ENCODE measurements around the gene CAMK2G.

The CAMK2G gene

DNA sequence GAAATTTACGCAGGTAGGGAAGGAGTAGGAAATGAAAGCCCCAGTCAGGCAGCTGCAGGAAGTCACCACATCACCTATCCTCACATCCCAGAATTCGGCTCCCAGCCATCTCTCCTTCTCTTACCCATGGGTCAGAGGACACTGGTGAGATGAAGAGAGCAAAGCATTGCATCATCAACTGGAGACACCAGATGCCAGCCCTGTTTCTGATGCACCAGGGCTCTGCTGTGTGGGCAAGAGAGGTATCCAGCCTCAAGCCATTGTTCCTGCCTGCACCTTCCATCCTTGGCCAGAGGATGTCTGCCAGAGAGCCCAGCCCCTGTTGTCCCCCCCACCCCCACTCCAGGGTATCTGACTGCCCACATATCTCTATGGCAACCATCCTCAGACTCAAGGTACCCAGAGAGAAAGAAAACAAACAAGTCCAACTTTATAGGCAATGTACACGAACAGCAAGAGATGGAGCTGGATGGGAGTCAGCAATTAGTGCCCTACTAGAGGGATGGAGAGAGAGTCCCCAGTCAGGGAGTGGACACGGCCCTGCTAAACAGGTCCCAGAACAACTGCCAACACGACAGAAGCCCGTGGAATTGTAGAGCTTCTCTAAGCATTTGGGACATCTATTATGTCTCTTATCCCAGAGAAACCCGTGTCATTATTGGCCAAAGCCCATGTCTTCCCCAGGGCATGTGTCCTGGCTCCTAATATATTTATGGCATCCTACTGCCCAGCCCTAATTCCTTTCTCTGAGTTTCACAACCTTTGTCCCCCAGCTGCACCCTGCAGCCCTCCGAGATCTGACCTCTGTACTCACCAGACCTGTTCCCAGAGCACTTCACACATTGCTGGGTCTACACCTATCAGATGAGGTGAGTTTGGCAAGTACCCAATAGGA is 2.8 kb downstream of the CAMK2G start:
- Histone ChIP-seq H3K4me3 (ENCODE audit: low read depth, low read length) (no peak overlapping the region), H3K27me3 (ENCODE audit: insufficient read depth, low read length) (no peaks in the 10 kb centered on the region), H3K9me3 (ENCODE audit: insufficient read depth, low read depth, low read length) (no peaks in the 10 kb centered on the region), H2AK5ac (ENCODE audit: low read length) (no peak overlapping the region), H4K12ac (ENCODE audit: low read depth, low read length) (no peak overlapping the region), H3K79me1 (ENCODE audit: low read length) (peaks cover 11% of the 10 kb centered on the region), H3K79me2 (ENCODE audit: control insufficient read depth, insufficient read depth, low read length, poor library complexity) (peaks cover 4% of the 10 kb centered on the region), H3K14ac (ENCODE audit: low read length) (no peak overlapping the region), H4K8ac (ENCODE audit: low read depth, low read length) (no peak overlapping the region), H2BK12ac (ENCODE audit: low read length) (no peak overlapping the region), H2BK5ac (ENCODE audit: low read depth, low read length, poor library complexity) (no peak overlapping the region), H4K91ac (ENCODE audit: low read depth, low read length) (no peak overlapping the region), H3K18ac (ENCODE audit: low read length) (no peak overlapping the region), H2BK120ac (ENCODE audit: insufficient read depth, low read length, poor library complexity) (no peak overlapping the region), H3K4me2 (ENCODE audit: low read length) (no peak overlapping the region), H3K9ac (ENCODE audit: low read length) (no peak overlapping the region), H3K27ac (ENCODE audit: low read depth, low read length) (no peak overlapping the region), H3K23ac (ENCODE audit: low read length) (no peak overlapping the region), H3K4me1 (ENCODE audit: control insufficient read depth in 1 of 2, insufficient read depth in 2 of 2, low read length in 2 of 2) (peaks cover 24 to 28% of the 10 kb centered on the region in 2 experiments), H3K36me3 (ENCODE audit: control insufficient read depth in 1 of 2, insufficient read depth in 2 of 2, low read length in 2 of 2) (peaks cover 21 to 23% of the 10 kb centered on the region in 2 experiments), H2AFZ (ENCODE audit: insufficient read depth, low read length, poor library complexity) (no peak overlapping the region), H3K4ac (ENCODE audit: low read depth, low read length) (no peak overlapping the region)
- no CpG with 5 or more reads among the region's 8 CpGs for WGBS (ENCODE audit: extremely low coverage, insufficient coverage, insufficient read length)
- DNase-seq, result peak in 1 of 2 donors; percentile 98

DNA sequence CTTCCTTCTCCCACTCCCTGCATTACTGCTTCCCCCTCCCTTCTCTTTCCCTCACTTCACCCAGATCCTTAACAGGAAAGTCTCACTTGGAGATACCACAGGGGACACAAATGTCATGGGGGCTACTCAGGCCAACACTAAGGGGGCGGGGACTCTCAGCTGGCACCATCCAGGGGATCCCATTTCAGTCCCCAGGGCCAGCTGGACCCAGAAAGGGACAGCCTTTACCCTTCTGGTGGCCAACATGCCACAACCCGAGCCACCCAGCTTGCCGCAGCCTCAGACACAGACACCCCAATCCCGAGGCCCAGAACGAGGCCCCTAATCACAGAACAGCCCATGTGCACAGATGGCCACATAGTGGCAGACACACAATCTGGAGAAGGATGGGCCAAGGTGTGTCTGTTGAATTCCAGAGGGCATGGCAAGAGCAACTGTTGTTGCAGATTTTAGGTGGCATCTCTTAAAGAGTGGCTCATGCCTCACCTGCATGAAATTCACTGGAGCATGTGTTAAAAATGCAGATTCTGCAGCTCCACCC is 5.6 kb downstream of the CAMK2G start:
- H3K79me2 ChIP-seq (ENCODE audit: control insufficient read depth, insufficient read depth, low read length, poor library complexity), result no peaks in the 10 kb centered on the region
- H4K91ac ChIP-seq (ENCODE audit: low read depth, low read length), result no peak overlapping the region
- no peak overlapping the region for H4K12ac ChIP-seq (ENCODE audit: low read depth, low read length)
- H3K4ac ChIP-seq (ENCODE audit: low read depth, low read length), result no peak overlapping the region
- WGBS (ENCODE audit: extremely low coverage, insufficient coverage, insufficient read length), result no CpG with 5 or more reads among the region's 5 CpGs
- H3K18ac ChIP-seq (ENCODE audit: low read length), result no peak overlapping the region
- no peak overlapping the region for H3K4me2 ChIP-seq (ENCODE audit: low read length)
- H3K36me3 ChIP-seq (ENCODE audit: control insufficient read depth in 1 of 2, insufficient read depth in 2 of 2, low read length in 2 of 2), result peaks cover 24 to 39% of the 10 kb centered on the region in 2 experiments
- H3K4me3 ChIP-seq (ENCODE audit: low read depth, low read length), result no peak overlapping the region
- H2BK12ac ChIP-seq (ENCODE audit: low read length), result no peak overlapping the region
- no peak overlapping the region for H3K9ac ChIP-seq (ENCODE audit: low read length)
- H3K9me3 ChIP-seq (ENCODE audit: insufficient read depth, low read depth, low read length), result no peaks in the 10 kb centered on the region
- no peak overlapping the region for H2AFZ ChIP-seq (ENCODE audit: insufficient read depth, low read length, poor library complexity)
- no peak overlapping the region for H3K14ac ChIP-seq (ENCODE audit: low read length)
- no peak overlapping the region for H2AK5ac ChIP-seq (ENCODE audit: low read length)
- no peak overlapping the region for H3K23ac ChIP-seq (ENCODE audit: low read length)
- H3K27me3 ChIP-seq (ENCODE audit: insufficient read depth, low read length), result no peaks in the 10 kb centered on the region
- H3K4me1 ChIP-seq (ENCODE audit: control insufficient read depth in 1 of 2, insufficient read depth in 2 of 2, low read length in 2 of 2), result peaks cover 19 to 20% of the 10 kb centered on the region in 2 experiments
- H3K27ac ChIP-seq (ENCODE audit: low read depth, low read length), result no peak overlapping the region
- no peak overlapping the region for H2BK120ac ChIP-seq (ENCODE audit: insufficient read depth, low read length, poor library complexity)
- no peak for DNase-seq
- no peaks in the 10 kb centered on the region for H3K79me1 ChIP-seq (ENCODE audit: low read length)
- H2BK5ac ChIP-seq (ENCODE audit: low read depth, low read length, poor library complexity), result no peak overlapping the region
- H4K8ac ChIP-seq (ENCODE audit: low read depth, low read length), result no peak overlapping the region

DNA sequence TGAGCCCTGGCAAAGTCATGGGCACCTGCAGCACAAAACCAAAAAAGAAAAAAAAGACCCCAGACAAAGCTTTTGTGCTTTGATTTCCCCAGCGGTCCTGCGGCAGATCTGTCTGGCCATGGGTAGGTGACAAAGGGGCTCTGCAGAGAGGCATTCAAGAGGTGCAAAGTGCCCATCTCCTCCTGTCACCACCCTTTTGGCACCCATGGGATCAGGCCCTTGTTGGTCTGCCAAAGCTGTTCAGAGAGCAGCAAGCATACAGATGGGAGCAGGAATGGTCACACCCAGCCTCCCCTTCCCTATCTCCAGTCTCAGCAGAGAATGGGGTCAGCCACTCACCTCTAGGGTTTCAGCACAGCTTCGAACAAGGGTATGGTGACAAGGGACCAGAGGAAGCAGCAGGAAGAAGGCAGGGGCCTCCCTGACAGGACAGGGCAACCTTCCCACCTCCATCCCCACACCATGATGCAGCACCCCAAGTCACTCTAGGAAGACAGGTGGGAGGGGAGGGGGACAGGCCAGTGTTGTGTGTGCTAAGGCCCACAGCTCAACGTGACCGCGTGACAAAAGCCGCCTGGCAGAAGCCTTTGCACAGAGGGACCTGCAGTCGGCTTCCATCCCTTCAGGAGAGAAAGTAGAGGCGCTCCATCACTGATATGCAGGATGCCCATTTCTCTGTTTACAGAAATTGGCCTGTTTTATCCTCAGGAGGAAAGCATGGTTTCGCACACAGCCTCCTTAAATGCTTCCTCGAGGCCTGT is 6.3 kb downstream of the CAMK2G start:
- no peak overlapping the region for H3K27ac ChIP-seq (ENCODE audit: low read depth, low read length)
- no peak overlapping the region for H4K8ac ChIP-seq (ENCODE audit: low read depth, low read length)
- no peak overlapping the region for H3K14ac ChIP-seq (ENCODE audit: low read length)
- H2BK12ac ChIP-seq (ENCODE audit: low read length), result no peak overlapping the region
- H3K4me1 ChIP-seq (ENCODE audit: control insufficient read depth in 1 of 2, insufficient read depth in 2 of 2, low read length in 2 of 2), result peaks cover 18 to 19% of the 10 kb centered on the region in 2 experiments
- H3K23ac ChIP-seq (ENCODE audit: low read length), result no peak overlapping the region
- peaks cover 27 to 41% of the 10 kb centered on the region in 2 experiments for H3K36me3 ChIP-seq (ENCODE audit: control insufficient read depth in 1 of 2, insufficient read depth in 2 of 2, low read length in 2 of 2)
- H2AFZ ChIP-seq (ENCODE audit: insufficient read depth, low read length, poor library complexity), result no peak overlapping the region
- no peaks in the 10 kb centered on the region for H3K79me2 ChIP-seq (ENCODE audit: control insufficient read depth, insufficient read depth, low read length, poor library complexity)
- no peak overlapping the region for H3K9ac ChIP-seq (ENCODE audit: low read length)
- no peak overlapping the region for H3K4ac ChIP-seq (ENCODE audit: low read depth, low read length)
- H2AK5ac ChIP-seq (ENCODE audit: low read length), result no peak overlapping the region
- H2BK120ac ChIP-seq (ENCODE audit: insufficient read depth, low read length, poor library complexity), result no peak overlapping the region
- no CpG with 5 or more reads among the region's 11 CpGs for WGBS (ENCODE audit: extremely low coverage, insufficient coverage, insufficient read length)
- no peaks in the 10 kb centered on the region for H3K9me3 ChIP-seq (ENCODE audit: insufficient read depth, low read depth, low read length)
- H3K27me3 ChIP-seq (ENCODE audit: insufficient read depth, low read length), result no peaks in the 10 kb centered on the region
- no peak overlapping the region for H3K4me3 ChIP-seq (ENCODE audit: low read depth, low read length)
- H4K12ac ChIP-seq (ENCODE audit: low read depth, low read length), result no peak overlapping the region
- DNase-seq, result no peak
- no peak overlapping the region for H3K18ac ChIP-seq (ENCODE audit: low read length)
- H4K91ac ChIP-seq (ENCODE audit: low read depth, low read length), result no peak overlapping the region
- H2BK5ac ChIP-seq (ENCODE audit: low read depth, low read length, poor library complexity), result no peak overlapping the region
- no peaks in the 10 kb centered on the region for H3K79me1 ChIP-seq (ENCODE audit: low read length)
- no peak overlapping the region for H3K4me2 ChIP-seq (ENCODE audit: low read length)

DNA sequence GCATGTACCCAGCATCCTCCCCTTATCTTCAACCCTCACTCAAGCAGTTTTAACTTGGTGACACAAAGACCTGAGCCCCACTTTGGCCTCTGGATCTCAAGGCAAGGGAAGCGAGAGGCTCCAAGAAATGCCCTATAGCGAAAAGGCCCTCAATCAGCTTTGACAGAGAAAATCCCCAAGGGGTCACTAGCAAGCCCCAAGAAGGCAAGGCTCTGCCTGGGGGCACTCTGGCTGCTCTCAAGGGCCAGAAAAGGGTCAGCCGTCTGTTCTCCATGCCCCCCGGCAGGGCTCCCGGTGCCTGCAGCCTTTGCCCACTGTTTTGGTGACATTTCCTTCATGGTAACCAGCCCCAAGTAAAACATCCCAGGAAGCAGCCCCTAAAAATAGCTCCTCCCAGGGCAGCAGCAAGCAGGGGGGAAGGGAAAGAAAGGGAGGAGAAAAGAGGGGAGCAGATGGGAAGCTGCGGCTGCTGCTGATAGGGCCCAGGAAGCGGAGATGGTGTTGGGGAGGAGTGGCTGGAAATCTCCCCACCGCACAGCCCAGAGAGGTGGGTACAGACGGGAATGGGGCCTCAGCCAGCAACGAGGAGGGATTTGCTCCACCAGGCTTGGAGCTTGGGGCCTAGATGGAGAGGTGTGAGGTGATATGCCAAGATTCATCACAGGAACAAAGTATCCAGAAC is 7.1 kb downstream of the CAMK2G start:
- Histone ChIP-seq H4K8ac (ENCODE audit: low read depth, low read length) (no peak overlapping the region), H4K91ac (ENCODE audit: low read depth, low read length) (no peak overlapping the region)

More for the DNA sequence above, 7.1 kb downstream of the CAMK2G start:
- H3K9ac ChIP-seq (ENCODE audit: low read length), result no peak overlapping the region
- H3K4me3 ChIP-seq (ENCODE audit: low read depth, low read length), result no peak overlapping the region
- no peak overlapping the region for H3K4me2 ChIP-seq (ENCODE audit: low read length)
- no peak overlapping the region for H2AK5ac ChIP-seq (ENCODE audit: low read length)
- no peak overlapping the region for H3K14ac ChIP-seq (ENCODE audit: low read length)
- no peak overlapping the region for H3K27ac ChIP-seq (ENCODE audit: low read depth, low read length)
- no peak overlapping the region for H4K12ac ChIP-seq (ENCODE audit: low read depth, low read length)
- no peak for DNase-seq
- H2AFZ ChIP-seq (ENCODE audit: insufficient read depth, low read length, poor library complexity), result no peak overlapping the region
- no peaks in the 10 kb centered on the region for H3K79me1 ChIP-seq (ENCODE audit: low read length)
- H3K4me1 ChIP-seq (ENCODE audit: control insufficient read depth in 1 of 2, insufficient read depth in 2 of 2, low read length in 2 of 2), result peaks cover 11 to 13% of the 10 kb centered on the region in 2 experiments
- no peak overlapping the region for H2BK12ac ChIP-seq (ENCODE audit: low read length)
- no peak overlapping the region for H3K18ac ChIP-seq (ENCODE audit: low read length)
- H3K27me3 ChIP-seq (ENCODE audit: insufficient read depth, low read length), result no peaks in the 10 kb centered on the region
- no peak overlapping the region for H2BK120ac ChIP-seq (ENCODE audit: insufficient read depth, low read length, poor library complexity)
- WGBS (ENCODE audit: extremely low coverage, insufficient coverage, insufficient read length), result no CpG with 5 or more reads among the region's 10 CpGs
- H3K23ac ChIP-seq (ENCODE audit: low read length), result no peak overlapping the region
- H3K79me2 ChIP-seq (ENCODE audit: control insufficient read depth, insufficient read depth, low read length, poor library complexity), result no peaks in the 10 kb centered on the region
- peaks cover 27 to 41% of the 10 kb centered on the region in 2 experiments for H3K36me3 ChIP-seq (ENCODE audit: control insufficient read depth in 1 of 2, insufficient read depth in 2 of 2, low read length in 2 of 2)
- H3K4ac ChIP-seq (ENCODE audit: low read depth, low read length), result no peak overlapping the region
- no peaks in the 10 kb centered on the region for H3K9me3 ChIP-seq (ENCODE audit: insufficient read depth, low read depth, low read length)
- H2BK5ac ChIP-seq (ENCODE audit: low read depth, low read length, poor library complexity), result no peak overlapping the region
